Measurements from ENCODE around the gene JAK3. TPM values are rescaled to one million over a fixed set of nuclear protein-coding genes. Genes with fewer than 3 reads are reported as not detected.

The JAK3 gene
- total and polyA plus RNA-seq, 2 of the 13 experiments (the other 11 are each of a cell fraction or from before 2014, with no cell fraction given), result 3.4 to 18.6 TPM

- TF ChIP-seq MZF1 (CRISPR knock-in tag; IDR thresholded peaks at IDR 0.05; ENCODE audit: borderline replicate concordance) (no peak), U2AF2 (IDR thresholded peaks at IDR 0.05; ENCODE audit: low read depth, low read length) (no peak), ZBTB1 (CRISPR knock-in tag; IDR thresholded peaks at IDR 0.05; ENCODE audit: borderline replicate concordance) (no peak), SIN3A (IDR thresholded peaks at IDR 0.05; ENCODE audit: borderline replicate concordance, low read depth, low read length) (0 out of 2 replicates have a peak, but pooled peaks have one; percentile 23), GABPA (IDR thresholded peaks at IDR 0.05; ENCODE audit: low read depth, low read length) (peak; percentile 70), GABPA (CRISPR knock-in tag; IDR thresholded peaks at IDR 0.05; ENCODE audit: low read depth) (peak; percentile 91), ZSCAN9 (CRISPR knock-in tag; IDR thresholded peaks at IDR 0.05; ENCODE audit: borderline replicate concordance) (0 out of 2 replicates have a peak, but pooled peaks have one; percentile 57), FOXO1 (CRISPR knock-in tag; IDR thresholded peaks at IDR 0.05) (peak; percentile 32; the same call in 1 of the 2 replicates), JUN (CRISPR knock-in tag; IDR thresholded peaks at IDR 0.05) (no peak), NR0B2 (CRISPR knock-in tag; IDR thresholded peaks at IDR 0.05) (no peak), NFAT5 (CRISPR knock-in tag; IDR thresholded peaks at IDR 0.05) (no peak), MED13 (CRISPR knock-in tag; IDR thresholded peaks at IDR 0.05) (0 out of 2 replicates have a peak, but pooled peaks have one; percentile 36), FIP1L1 (IDR thresholded peaks at IDR 0.05; ENCODE audit: borderline replicate concordance, insufficient read depth, low read depth, low read length) (no peak), ZNF543 (CRISPR knock-in tag; IDR thresholded peaks at IDR 0.05) (0 out of 2 replicates have a peak, but pooled peaks have one; percentile 37), ZBTB20 (CRISPR knock-in tag; IDR thresholded peaks at IDR 0.05; ENCODE audit: borderline replicate concordance, low read depth) (no peak), SOX13 (IDR thresholded peaks at IDR 0.05) (no peak), SOX13 (CRISPR knock-in tag; conservative IDR thresholded peaks at IDR 0.05 in 1 of 2, IDR thresholded peaks at IDR 0.05 in 1 of 2) (0 out of 4 replicates have a peak, but pooled peaks of 1 of the 2 experiments have one; percentile 12)
- TF ChIP-seq, protein P1, sequence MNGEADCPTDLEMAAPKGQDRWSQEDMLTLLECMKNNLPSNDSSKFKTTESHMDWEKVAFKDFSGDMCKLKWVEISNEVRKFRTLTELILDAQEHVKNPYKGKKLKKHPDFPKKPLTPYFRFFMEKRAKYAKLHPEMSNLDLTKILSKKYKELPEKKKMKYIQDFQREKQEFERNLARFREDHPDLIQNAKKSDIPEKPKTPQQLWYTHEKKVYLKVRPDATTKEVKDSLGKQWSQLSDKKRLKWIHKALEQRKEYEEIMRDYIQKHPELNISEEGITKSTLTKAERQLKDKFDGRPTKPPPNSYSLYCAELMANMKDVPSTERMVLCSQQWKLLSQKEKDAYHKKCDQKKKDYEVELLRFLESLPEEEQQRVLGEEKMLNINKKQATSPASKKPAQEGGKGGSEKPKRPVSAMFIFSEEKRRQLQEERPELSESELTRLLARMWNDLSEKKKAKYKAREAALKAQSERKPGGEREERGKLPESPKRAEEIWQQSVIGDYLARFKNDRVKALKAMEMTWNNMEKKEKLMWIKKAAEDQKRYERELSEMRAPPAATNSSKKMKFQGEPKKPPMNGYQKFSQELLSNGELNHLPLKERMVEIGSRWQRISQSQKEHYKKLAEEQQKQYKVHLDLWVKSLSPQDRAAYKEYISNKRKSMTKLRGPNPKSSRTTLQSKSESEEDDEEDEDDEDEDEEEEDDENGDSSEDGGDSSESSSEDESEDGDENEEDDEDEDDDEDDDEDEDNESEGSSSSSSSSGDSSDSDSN (CRISPR knock-in tag; IDR thresholded peaks at IDR 0.05), result peak; percentile 79
- TF ChIP-seq, protein P2, sequence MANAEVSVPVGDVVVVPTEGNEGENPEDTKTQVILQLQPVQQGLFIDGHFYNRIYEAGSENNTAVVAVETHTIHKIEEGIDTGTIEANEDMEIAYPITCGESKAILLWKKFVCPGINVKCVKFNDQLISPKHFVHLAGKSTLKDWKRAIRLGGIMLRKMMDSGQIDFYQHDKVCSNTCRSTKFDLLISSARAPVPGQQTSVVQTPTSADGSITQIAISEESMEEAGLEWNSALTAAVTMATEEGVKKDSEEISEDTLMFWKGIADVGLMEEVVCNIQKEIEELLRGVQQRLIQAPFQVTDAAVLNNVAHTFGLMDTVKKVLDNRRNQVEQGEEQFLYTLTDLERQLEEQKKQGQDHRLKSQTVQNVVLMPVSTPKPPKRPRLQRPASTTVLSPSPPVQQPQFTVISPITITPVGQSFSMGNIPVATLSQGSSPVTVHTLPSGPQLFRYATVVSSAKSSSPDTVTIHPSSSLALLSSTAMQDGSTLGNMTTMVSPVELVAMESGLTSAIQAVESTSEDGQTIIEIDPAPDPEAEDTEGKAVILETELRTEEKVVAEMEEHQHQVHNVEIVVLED (CRISPR knock-in tag; IDR thresholded peaks at IDR 0.05; ENCODE audit: borderline replicate concordance), result peak; percentile 46; the same call in 1 of the 2 replicates
These were observed at the start of gene JAK3 (continued) for GRCh38 chr19:17847538-17848366.
